ENCODE results near the gene LAMP1.
"Not testable (repeated sequence)": the region's sequence is repeated elsewhere in the genome, so short reads cannot be mapped to it uniquely, and the experiment has no call there.

DNA sequence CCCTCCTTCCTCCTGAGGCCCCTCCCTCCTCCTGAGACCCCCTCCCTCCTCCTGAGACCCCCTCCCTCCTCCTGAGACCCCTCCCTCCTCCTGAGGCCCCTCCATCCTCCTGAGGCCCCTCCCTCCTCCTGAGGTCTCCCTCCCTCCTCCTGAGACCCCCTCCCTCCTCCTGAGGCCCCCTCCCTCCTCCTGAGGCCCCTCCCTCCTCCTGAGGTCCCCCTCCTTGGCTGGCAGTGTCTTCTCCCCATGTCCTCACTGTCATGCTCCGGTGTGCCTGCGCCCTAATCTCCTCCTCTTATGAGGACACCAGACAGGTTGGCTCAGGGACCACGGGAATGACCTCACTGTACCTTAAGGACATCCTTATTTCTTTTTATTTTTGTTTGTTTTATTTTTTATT, 74.7 kb downstream of the LAMP1 start:
- TF ChIP-seq, protein P1, sequence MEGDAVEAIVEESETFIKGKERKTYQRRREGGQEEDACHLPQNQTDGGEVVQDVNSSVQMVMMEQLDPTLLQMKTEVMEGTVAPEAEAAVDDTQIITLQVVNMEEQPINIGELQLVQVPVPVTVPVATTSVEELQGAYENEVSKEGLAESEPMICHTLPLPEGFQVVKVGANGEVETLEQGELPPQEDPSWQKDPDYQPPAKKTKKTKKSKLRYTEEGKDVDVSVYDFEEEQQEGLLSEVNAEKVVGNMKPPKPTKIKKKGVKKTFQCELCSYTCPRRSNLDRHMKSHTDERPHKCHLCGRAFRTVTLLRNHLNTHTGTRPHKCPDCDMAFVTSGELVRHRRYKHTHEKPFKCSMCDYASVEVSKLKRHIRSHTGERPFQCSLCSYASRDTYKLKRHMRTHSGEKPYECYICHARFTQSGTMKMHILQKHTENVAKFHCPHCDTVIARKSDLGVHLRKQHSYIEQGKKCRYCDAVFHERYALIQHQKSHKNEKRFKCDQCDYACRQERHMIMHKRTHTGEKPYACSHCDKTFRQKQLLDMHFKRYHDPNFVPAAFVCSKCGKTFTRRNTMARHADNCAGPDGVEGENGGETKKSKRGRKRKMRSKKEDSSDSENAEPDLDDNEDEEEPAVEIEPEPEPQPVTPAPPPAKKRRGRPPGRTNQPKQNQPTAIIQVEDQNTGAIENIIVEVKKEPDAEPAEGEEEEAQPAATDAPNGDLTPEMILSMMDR (IDR thresholded peaks at IDR 0.05), result not testable (repeated sequence)
- not testable (repeated sequence) for TF ChIP-seq EZH2 (IDR thresholded peaks at IDR 0.05; ENCODE audit: borderline replicate concordance, insufficient read depth, low read depth, low read length, poor library complexity, severe bottlenecking)
